Ectodermal cell (in vitro differentiated cells): ENCODE results near the gene PTGER4.

ENCODE experiments used
- H3K27ac ChIP-seq: 2 replicates; pipeline ENCODE4 v1.7.0; 2013; ENCODE audit warnings: mild to moderate bottlenecking, low read depth, low read length; ENCODE audit not compliant: insufficient read depth, poor library complexity, severe bottlenecking
- H3K27me3 ChIP-seq: 2 replicates; pipeline ENCODE4 v1.7.0; 2013; ENCODE audit warnings: mild to moderate bottlenecking, low read length; ENCODE audit not compliant: insufficient read depth, control insufficient read depth, poor library complexity, severe bottlenecking
- H3K36me3 ChIP-seq: one replicate; pipeline ENCODE4 v1.7.0; 2013; ENCODE audit warnings: low read length; ENCODE audit not compliant: control insufficient read depth, insufficient read depth
- H3K4me1 ChIP-seq: one replicate; pipeline ENCODE4 v1.7.0; 2013; ENCODE audit warnings: low read length; ENCODE audit not compliant: control insufficient read depth, insufficient read depth
- H3K4me3 ChIP-seq: 2 replicates; pipeline ENCODE4 v1.7.0; 2013; ENCODE audit warnings: low read depth, low read length, control low read depth; ENCODE audit not compliant: insufficient read depth
- H3K9me3 ChIP-seq: 2 replicates; pipeline ENCODE4 v1.7.0; 2013; ENCODE audit warnings: mild to moderate bottlenecking, low read length, moderate library complexity; ENCODE audit not compliant: control insufficient read depth
- WGBS, 2 experiments: methylation state at CpG; one replicate each; pipeline ENCODE4 v1.1.7; 2013; ENCODE audit warnings: missing lambda C conversion rate in 2 of 2; 5-methylcytosine and 5-hydroxymethylcytosine counted together

The PTGER4 gene

GRCh38 chr5:40669606-40670390 is 9.9 kb upstream of the PTGER4 start:
- Histone ChIP-seq H3K4me3 (no peak overlapping the region), H3K4me1 (no peaks in the 10 kb centered on the region), H3K9me3 (no peaks in the 10 kb centered on the region), H3K36me3 (no peaks in the 10 kb centered on the region), H3K27ac (no peak overlapping the region), H3K27me3 (no peaks in the 10 kb centered on the region)
- 91 to 100% methylated on average over 2 to 5 of the region's 6 CpGs for WGBS, 2 experiments

- Histone ChIP-seq H3K4me3 (no peak overlapping the region), H3K9me3 (no peaks in the 10 kb centered on the region), H3K27me3 (no peaks in the 10 kb centered on the region), H3K36me3 (no peaks in the 10 kb centered on the region), H3K4me1 (peaks cover 4% of the 10 kb centered on the region), H3K27ac (no peak overlapping the region)
- 86 to 87% methylated on average over 4 of the region's 4 CpGs for WGBS, 2 experiments
These were observed 7.3 kb upstream of the PTGER4 start for GRCh38 chr5:40672425-40672824.

- Histone ChIP-seq H3K27ac (no peak overlapping the region), H3K4me1 (peaks cover 4% of the 10 kb centered on the region), H3K9me3 (no peaks in the 10 kb centered on the region), H3K4me3 (no peak overlapping the region), H3K36me3 (no peaks in the 10 kb centered on the region), H3K27me3 (peaks cover 17% of the 10 kb centered on the region)
- WGBS, 2 experiments: 75 to 88% methylated on average over 6 of the region's 6 CpGs
These were observed 5.0 kb upstream of the PTGER4 start for GRCh38 chr5:40674661-40675235.

- H3K36me3 ChIP-seq: no peaks in the 10 kb centered on the region
- peaks cover 4% of the 10 kb centered on the region for H3K4me1 ChIP-seq
- H3K9me3 ChIP-seq: no peaks in the 10 kb centered on the region
- WGBS, 2 experiments: 95 to 96% methylated on average over 7 of the region's 7 CpGs
- H3K4me3 ChIP-seq: no peak overlapping the region
- no peak overlapping the region for H3K27ac ChIP-seq
- H3K27me3 ChIP-seq: peaks cover 25% of the 10 kb centered on the region
These were observed 4.2 kb upstream of the PTGER4 start for GRCh38 chr5:40675396-40676133.

- Histone ChIP-seq H3K9me3 (no peaks in the 10 kb centered on the region), H3K27me3 (peaks cover 37% of the 10 kb centered on the region), H3K4me3 (no peak overlapping the region), H3K27ac (no peak overlapping the region), H3K4me1 (peaks cover 4% of the 10 kb centered on the region), H3K36me3 (no peaks in the 10 kb centered on the region)
- WGBS, 2 experiments: 53 to 67% methylated on average over 3 of the region's 3 CpGs
These were observed 2.9 kb upstream of the PTGER4 start for GRCh38 chr5:40676613-40677343.

GRCh38 chr5:40677456-40677855 is 2.3 kb upstream of the PTGER4 start:
- Histone ChIP-seq H3K27me3 (peaks cover 44% of the 10 kb centered on the region), H3K4me3 (no peak overlapping the region), H3K9me3 (no peaks in the 10 kb centered on the region), H3K27ac (no peak overlapping the region), H3K36me3 (no peaks in the 10 kb centered on the region), H3K4me1 (peaks cover 4% of the 10 kb centered on the region)
- WGBS, 2 experiments: 17 to 73% methylated on average over 1 of the region's 2 CpGs

GRCh38 chr5:40678026-40678425 is 1.7 kb upstream of the PTGER4 start:
- Histone ChIP-seq H3K36me3 (no peaks in the 10 kb centered on the region), H3K4me1 (peaks cover 4% of the 10 kb centered on the region), H3K9me3 (no peaks in the 10 kb centered on the region), H3K4me3 (no peak overlapping the region), H3K27ac (no peak overlapping the region), H3K27me3 (peaks cover 50% of the 10 kb centered on the region)
- WGBS, 2 experiments: 100% methylated on average over 1 of the region's 2 CpGs

- Histone ChIP-seq H3K4me1 (peaks cover 4% of the 10 kb centered on the region), H3K9me3 (no peaks in the 10 kb centered on the region), H3K27me3 (peaks cover 55% of the 10 kb centered on the region), H3K36me3 (no peaks in the 10 kb centered on the region), H3K4me3 (peak overlapping the region; percentile 71), H3K27ac (no peak overlapping the region)
- 23 to 26% methylated on average over 10 to 12 of the region's 12 CpGs for WGBS, 2 experiments
These were observed 1.1 kb upstream of the PTGER4 start for GRCh38 chr5:40678460-40679147.

GRCh38 chr5:40679148-40679912 is 385 bp upstream of the PTGER4 start:
- H3K4me3 ChIP-seq: peak overlapping the region; percentile 71
- H3K4me1 ChIP-seq: peaks cover 4% of the 10 kb centered on the region
- no peaks in the 10 kb centered on the region for H3K9me3 ChIP-seq
- no peak overlapping the region for H3K27ac ChIP-seq
- WGBS, 2 experiments: 0 to 1% methylated on average over 54 to 60 of the region's 60 CpGs
- peaks cover 57% of the 10 kb centered on the region for H3K27me3 ChIP-seq
- H3K36me3 ChIP-seq: no peaks in the 10 kb centered on the region
